Muscle layer of colon (tissue), 2 donors: ENCODE data around the gene CRTC1.

Source experiments
- H3K27ac ChIP-seq: one replicate; pipeline ENCODE4 v1.7.0; 2013; ENCODE audit warnings: low read depth, mild to moderate bottlenecking, low read length, moderate library complexity
- H3K27me3 ChIP-seq, 2 donors: one replicate each; pipeline ENCODE4 v1.7.0; 2013; ENCODE audit warnings: low read length in 2 of 2, mild to moderate bottlenecking in 2 of 2; ENCODE audit not compliant: insufficient read depth in 2 of 2, control insufficient read depth in 1 of 2
- H3K36me3 ChIP-seq: one replicate; pipeline ENCODE4 v1.7.0; 2013; ENCODE audit warnings: mild to moderate bottlenecking, low read length; ENCODE audit not compliant: insufficient read depth
- H3K4me1 ChIP-seq: one replicate; pipeline ENCODE4 v1.7.0; 2013; ENCODE audit warnings: mild to moderate bottlenecking, low read length; ENCODE audit not compliant: insufficient read depth
- H3K4me3 ChIP-seq, 2 donors: one replicate each; pipeline ENCODE4 v1.7.0; 2013; ENCODE audit warnings: low read length in 2 of 2, low read depth in 1 of 2, mild to moderate bottlenecking in 1 of 2, moderate library complexity in 1 of 2
- H3K9ac ChIP-seq: one replicate; pipeline ENCODE4 v1.7.0; 2013; ENCODE audit warnings: low read length
- H3K9me3 ChIP-seq: one replicate; pipeline ENCODE4 v1.7.0; 2013; ENCODE audit warnings: mild to moderate bottlenecking, low read length
- donor health status: abdominal sarcoma.
- donor health status: Adenocarcinoma of cecum.

The CRTC1 gene

GRCh38 chr19:18735752-18736151 lies 52.3 kb downstream of the CRTC1 start:
- H3K4me3 ChIP-seq = no peak overlapping the region
- H3K4me1 ChIP-seq = peaks cover 18% of the 10 kb centered on the region
- no peak overlapping the region for H3K9ac ChIP-seq
- no peaks in the 10 kb centered on the region for H3K9me3 ChIP-seq
- no peaks in the 10 kb centered on the region for H3K27me3 ChIP-seq
- H3K27ac ChIP-seq = no peak overlapping the region
- no peaks in the 10 kb centered on the region for H3K36me3 ChIP-seq

DNA sequence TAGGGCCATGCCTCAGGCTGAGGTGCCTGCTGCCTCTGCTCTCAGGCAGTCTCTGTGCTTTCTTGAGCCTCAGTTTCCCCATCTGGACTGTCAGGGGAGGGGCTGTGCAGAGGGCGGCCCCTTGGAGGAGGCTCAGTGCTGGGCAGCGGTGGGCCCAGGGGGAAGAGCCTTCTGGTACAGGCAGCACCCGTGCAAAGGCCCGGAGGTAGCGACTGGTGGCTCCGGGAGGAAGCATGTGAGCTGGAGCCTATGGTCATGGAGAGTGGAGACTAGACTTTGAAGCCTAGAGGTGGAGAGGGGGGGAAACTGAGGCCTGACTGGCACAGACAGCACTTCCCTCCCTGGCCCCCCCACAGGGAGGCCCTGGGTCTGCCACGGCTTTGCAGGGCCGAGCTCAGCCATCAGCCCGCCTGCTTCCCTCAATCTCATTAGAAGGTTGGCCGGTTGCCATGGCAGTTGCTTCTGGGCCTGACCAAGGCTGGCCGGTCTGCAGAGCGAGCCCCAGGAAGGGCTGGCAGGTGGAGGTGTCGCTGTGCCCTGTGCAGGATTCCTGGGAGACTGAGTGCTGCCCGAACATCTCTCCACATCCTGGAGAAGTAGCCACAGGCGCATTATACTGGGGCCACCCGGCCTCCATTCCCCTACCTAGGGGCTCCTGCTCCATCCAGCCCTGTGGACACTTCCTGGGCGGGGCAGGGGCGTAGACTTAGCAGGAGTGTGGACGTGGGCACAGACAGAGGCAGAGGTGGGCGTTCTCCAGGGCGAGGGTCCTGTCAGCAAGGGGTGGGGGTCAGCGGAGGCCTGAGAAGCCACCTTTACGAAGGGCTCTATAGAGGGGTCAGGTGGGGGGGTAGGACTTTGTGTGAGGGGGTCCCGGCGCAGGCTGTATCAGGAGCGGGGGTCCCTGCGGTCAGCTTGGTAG lies 53.2 kb downstream of the CRTC1 start:
- no peaks in the 10 kb centered on the region for H3K27me3 ChIP-seq
- H3K9me3 ChIP-seq = no peaks in the 10 kb centered on the region
- no peaks in the 10 kb centered on the region for H3K36me3 ChIP-seq
- no peak overlapping the region for H3K27ac ChIP-seq
- H3K9ac ChIP-seq = no peak overlapping the region
- H3K4me1 ChIP-seq = peaks cover 18% of the 10 kb centered on the region
- H3K4me3 ChIP-seq = no peak overlapping the region

- no peaks in the 10 kb centered on the region for H3K9me3 ChIP-seq
- H3K27me3 ChIP-seq = no peaks in the 10 kb centered on the region
- H3K27ac ChIP-seq = no peak overlapping the region
- no peak overlapping the region for H3K9ac ChIP-seq
- no peak overlapping the region for H3K4me3 ChIP-seq
- no peaks in the 10 kb centered on the region for H3K36me3 ChIP-seq
- peaks cover 18% of the 10 kb centered on the region for H3K4me1 ChIP-seq
Observed at GRCh38 chr19:18737337-18737953, 54.0 kb downstream of the CRTC1 start.

DNA sequence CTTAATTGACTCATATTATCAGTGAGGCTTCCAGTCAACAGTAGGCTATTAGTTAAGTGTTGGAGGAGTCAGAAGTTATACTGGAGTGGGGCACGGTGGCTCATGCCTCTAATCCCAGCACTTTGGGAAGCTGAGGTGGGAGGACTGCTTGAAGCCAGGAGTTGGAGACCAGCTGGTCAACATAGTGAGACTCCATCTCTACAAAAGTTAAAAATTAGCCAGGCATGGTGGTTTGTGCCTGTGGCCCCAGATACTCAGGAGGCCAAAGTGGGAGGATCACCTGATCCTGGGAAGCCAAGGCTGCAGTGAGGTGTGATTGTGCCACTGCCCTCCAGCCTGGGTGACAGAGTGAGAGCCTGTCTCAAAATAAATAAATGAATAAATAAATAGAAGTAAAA lies 54.5 kb downstream of the CRTC1 start:
- Histone ChIP-seq H3K27ac (no peak overlapping the region), H3K4me3 (no peak overlapping the region), H3K36me3 (no peaks in the 10 kb centered on the region), H3K27me3 (no peaks in the 10 kb centered on the region), H3K9ac (no peak overlapping the region), H3K4me1 (peaks cover 17% of the 10 kb centered on the region), H3K9me3 (no peaks in the 10 kb centered on the region)

GRCh38 chr19:18738961-18739690 lies 55.6 kb downstream of the CRTC1 start:
- no peak overlapping the region for H3K9ac ChIP-seq
- no peak overlapping the region for H3K4me3 ChIP-seq
- H3K36me3 ChIP-seq = no peaks in the 10 kb centered on the region
- H3K9me3 ChIP-seq = no peaks in the 10 kb centered on the region
- H3K27me3 ChIP-seq = no peaks in the 10 kb centered on the region
- H3K27ac ChIP-seq = no peak overlapping the region
- peaks cover 5% of the 10 kb centered on the region for H3K4me1 ChIP-seq

DNA sequence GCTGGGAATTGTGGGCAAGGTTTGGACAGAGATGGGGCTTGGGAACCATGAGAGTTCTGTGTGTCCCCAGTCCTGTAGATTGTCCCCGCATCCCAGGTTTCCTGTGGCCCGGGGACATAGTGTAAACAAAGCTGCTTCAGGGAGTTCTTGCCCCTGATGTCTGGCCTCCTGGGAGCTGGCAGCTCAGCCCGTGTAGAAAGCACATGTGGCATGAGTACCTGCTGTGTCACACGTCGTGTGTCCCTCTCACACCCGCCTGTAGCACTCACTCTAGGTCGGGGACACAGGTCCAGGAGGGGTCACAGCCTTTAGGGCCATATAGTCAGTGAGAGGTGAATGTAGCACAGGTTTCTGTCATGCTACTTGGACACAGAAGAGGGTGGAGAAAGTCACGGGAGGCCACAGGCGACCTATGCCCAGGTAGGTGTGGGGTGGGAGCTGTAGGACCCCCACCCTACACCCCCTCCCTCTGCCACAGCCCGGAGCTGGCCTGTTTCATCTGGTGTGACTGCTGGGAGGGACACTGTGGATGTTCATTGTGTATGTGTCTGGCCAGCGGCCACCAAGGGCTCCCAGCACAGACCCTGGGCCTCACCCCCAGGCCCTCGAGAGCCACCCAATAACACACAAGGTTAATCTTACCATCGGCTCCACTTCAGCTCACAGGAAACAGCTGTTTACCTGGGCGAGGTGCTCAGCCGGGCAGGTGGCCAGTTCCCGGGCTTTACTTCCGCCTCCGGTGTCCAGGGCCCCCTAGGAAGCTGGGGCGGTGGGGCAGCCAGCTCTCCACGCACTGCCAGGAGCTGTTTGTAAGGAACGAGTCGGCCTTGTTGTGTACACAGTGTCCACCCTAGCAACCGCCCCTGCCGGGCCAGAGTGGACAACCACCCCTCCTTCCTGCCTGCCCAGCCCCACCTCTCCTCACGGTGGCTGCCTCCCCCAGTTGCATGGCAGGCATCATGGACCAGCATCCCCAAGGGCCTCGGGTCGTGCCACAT lies 57.9 kb downstream of the CRTC1 start:
- Histone ChIP-seq H3K36me3 (no peaks in the 10 kb centered on the region), H3K27ac (no peak overlapping the region), H3K9ac (no peak overlapping the region), H3K9me3 (no peaks in the 10 kb centered on the region), H3K4me3 (no peak overlapping the region), H3K4me1 (no peaks in the 10 kb centered on the region), H3K27me3 (no peaks in the 10 kb centered on the region)

- Histone ChIP-seq H3K27ac (no peak overlapping the region), H3K9ac (no peak overlapping the region), H3K4me1 (no peaks in the 10 kb centered on the region)
Observed at GRCh38 chr19:18742324-18742723, 58.8 kb downstream of the CRTC1 start.

DNA sequence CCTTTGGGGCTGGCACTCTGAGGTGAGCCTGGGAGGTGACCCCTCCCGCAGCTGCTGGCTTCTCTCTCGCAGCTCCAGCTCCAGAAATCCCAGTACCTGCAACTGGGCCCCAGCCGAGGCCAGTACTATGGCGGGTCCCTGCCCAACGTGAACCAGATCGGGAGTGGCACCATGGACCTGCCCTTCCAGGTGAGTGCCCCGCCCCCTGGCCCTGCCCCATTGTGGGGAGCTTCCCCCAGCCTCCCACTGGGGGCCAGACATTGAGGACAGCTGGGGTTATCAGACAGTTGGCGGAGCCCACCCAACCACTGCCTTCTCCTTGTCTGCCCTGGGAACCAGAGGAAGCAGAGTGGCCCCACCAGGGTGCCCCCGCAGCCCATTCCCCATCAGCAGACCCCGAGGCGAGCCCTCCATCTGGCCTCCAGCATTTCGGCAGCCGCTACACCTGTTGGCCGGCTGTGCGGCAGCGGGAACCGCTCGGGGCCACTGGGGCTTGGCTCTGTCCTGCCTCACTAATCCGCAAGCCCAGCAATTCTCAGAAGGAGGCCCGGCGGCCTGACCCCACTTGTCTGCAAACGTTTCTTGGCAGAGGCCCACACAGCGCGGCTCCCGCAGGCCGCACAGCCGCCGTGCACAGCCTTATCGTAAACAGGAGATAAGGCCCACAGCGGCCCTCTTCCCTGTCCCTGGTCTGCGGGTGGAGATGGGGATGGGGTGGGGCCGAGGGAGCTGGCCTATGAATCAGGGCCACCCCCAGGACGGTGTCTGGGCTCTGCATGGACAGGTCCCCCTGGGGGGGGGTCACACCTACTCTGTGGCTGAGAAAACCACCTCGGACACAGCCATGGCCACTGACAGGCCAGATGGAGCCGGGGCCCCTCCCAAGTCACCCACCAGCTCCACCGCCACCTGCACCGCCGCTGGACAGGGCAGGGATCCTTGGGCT lies 59.6 kb downstream of the CRTC1 start:
- H3K9me3 ChIP-seq = no peaks in the 10 kb centered on the region
- no peak overlapping the region for H3K27ac ChIP-seq
- H3K4me1 ChIP-seq = no peaks in the 10 kb centered on the region
- no peaks in the 10 kb centered on the region for H3K36me3 ChIP-seq
- no peak overlapping the region for H3K4me3 ChIP-seq
- no peaks in the 10 kb centered on the region for H3K27me3 ChIP-seq
- no peak overlapping the region for H3K9ac ChIP-seq

More at GRCh38 chr19:18742324-18742723, 58.8 kb downstream of the CRTC1 start:
- no peak overlapping the region for H3K4me3 ChIP-seq
- no peaks in the 10 kb centered on the region for H3K9me3 ChIP-seq
- H3K36me3 ChIP-seq = no peaks in the 10 kb centered on the region
- H3K27me3 ChIP-seq = no peaks in the 10 kb centered on the region

DNA sequence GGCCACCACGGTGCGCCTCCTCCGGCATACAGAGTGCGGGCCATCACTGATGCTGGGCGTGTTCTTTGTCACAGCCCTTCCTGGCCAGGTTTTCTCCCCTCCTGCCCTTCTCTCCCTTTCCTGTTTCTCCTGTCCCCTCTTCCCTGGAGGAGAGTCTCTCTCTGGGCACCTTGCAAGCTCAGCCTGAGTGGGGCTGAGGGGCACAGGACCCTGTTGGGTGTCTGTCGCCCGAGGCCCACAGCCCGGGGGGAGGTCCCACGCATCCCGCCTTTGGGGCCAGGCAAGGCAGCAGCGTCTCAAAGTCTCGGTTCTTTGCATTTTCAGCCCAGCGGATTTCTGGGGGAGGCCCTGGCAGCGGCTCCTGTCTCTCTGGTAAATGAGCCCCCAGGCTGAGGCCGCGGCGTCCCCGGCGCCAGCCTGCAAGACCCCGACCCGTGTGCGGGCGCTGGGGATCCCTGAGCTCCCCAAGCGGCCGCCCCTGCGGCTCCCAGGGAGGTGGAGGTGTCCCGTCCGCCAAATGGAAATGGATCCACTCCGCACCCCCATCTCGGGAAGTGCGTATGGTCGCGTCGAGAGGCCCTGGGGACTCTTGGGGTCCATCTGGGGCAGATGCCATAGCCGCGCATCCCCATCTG lies 60.4 kb downstream of the CRTC1 start:
- Histone ChIP-seq H3K36me3 (no peaks in the 10 kb centered on the region), H3K27ac (no peak overlapping the region), H3K4me3 (no peak overlapping the region), H3K4me1 (no peaks in the 10 kb centered on the region), H3K9ac (no peak overlapping the region), H3K27me3 (no peaks in the 10 kb centered on the region), H3K9me3 (no peaks in the 10 kb centered on the region)
